GM12801 (cell line): ENCODE results near the gene AUTS2.

ENCODE experiments used
- CTCF ChIP-seq: IDR thresholded peaks from one replicate; pipeline ENCODE4 v1.5.1; 2011; ENCODE audit warnings: control low read depth; ENCODE audit not compliant: insufficient read length; ENCODE audit errors: extremely low read depth

The AUTS2 gene

GRCh38 chr7:70836946-70837345 lies 1238.7 kb downstream of the AUTS2 start:
- no peak for TF ChIP-seq CTCF

- no peak for TF ChIP-seq CTCF
These were observed 1239.3 kb downstream of the AUTS2 start for GRCh38 chr7:70837589-70837988.

GRCh38 chr7:70838292-70838907 lies 1240.1 kb downstream of the AUTS2 start:
- no peak for TF ChIP-seq CTCF
